K562 (cell line): ENCODE measurements around the gene RAI14. TPM values are rescaled to one million over a fixed set of nuclear protein-coding genes. Genes with fewer than 3 reads are reported as not detected.
A peak's percentile ranks its signal among the peaks of the same experiment; 100 is the strongest.

Source experiments
- ATAC-seq: fragments of 200-7000 bp; cut with Tn5 transposase; 3 replicates; pipeline ENCODE4 v1.9.1; 2020; ENCODE audit warnings: moderate library complexity
- BruUV-seq: library from RNA; stranded (reverse); fragments of 400-500 nt; replicated peaks from 2 replicates; lab custom pipeline; 2021; lab: Mats Ljungman, UMichigan
- CTCF ChIA-PET: fragments of 300-600 bp; formaldehyde crosslinking; extraction: SDS; loops from one replicate; lab custom pipeline; 2021; ENCODE audit warnings: low intra/inter-chr PET ratio; lab: Yijun Ruan, JAX
- POLR2A ChIA-PET: fragments of 300-600, 350-650 bp; sonication (Branson Sonifier 250); formaldehyde crosslinking; extraction: SDS; loops from one replicate; lab custom pipeline; 2021; ENCODE audit warnings: antibody characterized with exemption, inconsistent platforms; lab: Yijun Ruan, JAX
- DNase-seq, 4 experiments: peaks; one replicate each; pipeline versions ENCODE4 v3.0.0 to v3.0.0-alpha.2; 2011 to 2018; ENCODE audit warnings: low spot score in 3 of 4, mixed read lengths in 3 of 4; ENCODE audit errors: extremely low read depth in 1 of 4
- FAIRE-seq: peaks from 2 replicates; lab custom pipeline; 2011; peaks lifted over from hg19 to GRCh38; lab: Jason Lieb, UNC
- H2AFZ ChIP-seq: 2 replicates; pipeline ENCODE4 v1.6.0; 2011; ENCODE audit warnings: low read depth, low read length, control low read depth, inconsistent platforms
- H3K27ac ChIP-seq: fragments of 200-600 bp; 3 replicates; pipeline ENCODE4 v1.8.0; 2011; ENCODE audit warnings: low read depth, mild to moderate bottlenecking, control low read depth, inconsistent platforms, low read length, moderate library complexity, mixed read lengths; ENCODE audit errors: extremely low read depth
- H3K27me3 ChIP-seq, 2 experiments: fragments of 300-600 bp in 1 of 2; 2 replicates in 1 of 2; 3 replicates in 1 of 2; pipeline versions ENCODE4 v1.6.0 to v1.8.0; 2011; ENCODE audit warnings: inconsistent platforms in 2 of 2, low read length in 2 of 2, mild to moderate bottlenecking in 1 of 2, mixed read lengths in 1 of 2, moderate library complexity in 1 of 2; ENCODE audit not compliant: control insufficient read depth in 2 of 2, insufficient read depth in 2 of 2
- H3K36me3 ChIP-seq: fragments of 300-600 bp; 3 replicates; pipeline ENCODE4 v1.8.0; 2011; ENCODE audit warnings: mild to moderate bottlenecking, low read length, inconsistent platforms; ENCODE audit not compliant: control insufficient read depth, insufficient read depth
- H3K4me1 ChIP-seq, 2 experiments: fragments of 200-600 bp in 1 of 2; replicated peaks in 1 of 2; 2 replicates in 1 of 2; 3 replicates in 1 of 2; pipeline versions ENCODE4 v1.5.1 to v1.8.0; 2011; ENCODE audit warnings: inconsistent platforms in 2 of 2, low read length in 2 of 2, mild to moderate bottlenecking in 1 of 2, mixed read lengths in 1 of 2, moderate library complexity in 1 of 2; ENCODE audit not compliant: control insufficient read depth in 2 of 2, insufficient read depth in 2 of 2
- H3K4me2 ChIP-seq: 2 replicates; pipeline ENCODE4 v1.6.1; 2011; ENCODE audit warnings: low read length, control low read depth, inconsistent platforms, mixed read lengths; ENCODE audit not compliant: insufficient read depth
- H3K4me3 ChIP-seq: fragments of 200-600 bp; sonication (generic), shearing (Covaris generic); 2 replicates; pipeline ENCODE4 v1.5.1; 2016; ENCODE audit warnings: control low read depth, inconsistent platforms
- H3K79me2 ChIP-seq: fragments of 200-600 bp; 3 replicates; pipeline ENCODE4 v1.8.0; 2011; ENCODE audit warnings: low read length, inconsistent platforms; ENCODE audit not compliant: control insufficient read depth, insufficient read depth
- H3K9ac ChIP-seq, 2 experiments: 2 replicates each; pipeline versions ENCODE4 v1.6.0 to v1.6.1; 2011; ENCODE audit warnings: low read depth in 2 of 2, low read length in 2 of 2, control low read depth in 1 of 2, inconsistent platforms in 1 of 2, mild to moderate bottlenecking in 1 of 2, mixed read lengths in 1 of 2; ENCODE audit not compliant: insufficient read depth in 1 of 2
- H3K9me1 ChIP-seq: one replicate; pipeline ENCODE4 v1.6.0; 2011; ENCODE audit warnings: inconsistent platforms, mild to moderate bottlenecking, low read length, moderate library complexity; ENCODE audit not compliant: control insufficient read depth, insufficient read depth
- H3K9me3 ChIP-seq: replicated peaks from 2 replicates; pipeline ENCODE4 v1.5.1; 2011; ENCODE audit warnings: low read depth, low read length, inconsistent platforms; ENCODE audit not compliant: control insufficient read depth, insufficient read depth
- H4K20me1 ChIP-seq: replicated peaks from 2 replicates; pipeline ENCODE4 v1.6.1; 2011; ENCODE audit warnings: low read length, inconsistent platforms, mixed read lengths; ENCODE audit not compliant: control insufficient read depth, insufficient read depth
- RAD21 ChIP-seq, 2 experiments: fragments of 250-450 bp in 1 of 2; fragments of 450-650 bp in 1 of 2; sonication (Bioruptor Pico) in 1 of 2; formaldehyde crosslinking in 1 of 2; IDR thresholded peaks in 1 of 2; conservative IDR thresholded peaks in 1 of 2; 2 replicates each; pipeline versions ENCODE4 v1.4.0 to v1.8.0; 2020 to 2022; ENCODE audit warnings: mild to moderate bottlenecking in 2 of 2, moderate library complexity in 1 of 2
- RCOR1 ChIP-seq, 2 experiments: IDR thresholded peaks; 2 replicates each; pipeline ENCODE4 v1.6.1; 2012; ENCODE audit warnings: low read depth in 2 of 2, low read length in 2 of 2, borderline replicate concordance in 1 of 2, improper control_type of control experiment in 1 of 2
- WHSC1 ChIP-seq: IDR thresholded peaks from one replicate; pipeline ENCODE4 v1.6.1; 2012; ENCODE audit warnings: low read length, control low read depth, inconsistent platforms
- ZNF518B ChIP-seq: fragments of 250-450 bp; sonication (Bioruptor Pico); IDR thresholded peaks from 2 replicates; pipeline ENCODE4 v1.5.0; 2021; ENCODE audit warnings: mild to moderate bottlenecking, moderate library complexity
- WGBS: fragments of 100-300 bp; shearing (Covaris generic); methylation state at CpG from one replicate; pipeline ENCODE4 v1.1.6; 2016; ENCODE audit warnings: low coverage, mixed read lengths; ENCODE audit not compliant: insufficient coverage; ENCODE audit errors: missing lambda C conversion rate; 5-methylcytosine and 5-hydroxymethylcytosine counted together
- in situ Hi-C: fragments of 300-500 bp; cut with MboI; formaldehyde crosslinking; loops from 4 replicates; pipeline ENCODE4 v1.15.0; 2018; ENCODE audit warnings: inconsistent platforms, mixed read lengths
- intact Hi-C: fragments of 100-400 bp; cut with micrococcal nuclease; formaldehyde crosslinking; loops from 2 replicates; pipeline ENCODE4 v1.14.2; 2022
- polyA plus RNA-seq, 8 experiments: library from polyadenylated mRNA; depleted of rRNA in 4 of 8; stranded (reverse) in 5 of 8; unstranded in 3 of 8; fragments of >200 nt; fragmentation: Nextera tagmentation in 2 of 8; fragmentation: Illumina TruSeq in 1 of 8; extraction: Ambion mirVana in 2 of 8; extraction: Trizol in 1 of 8; gene quantifications; 2 replicates each; pipeline versions ENCODE4 v1.2.1 to v1.2.3, GENCODE V29; 2011 to 2014; ENCODE audit warnings: inconsistent platforms in 1 of 8, missing spikeins in 1 of 8
- total RNA-seq, 7 experiments: library from RNA; depleted of rRNA in 6 of 7; stranded (reverse); fragments of >200 nt in 6 of 7; fragmentation: Illumina TruSeq in 2 of 7; extraction: Trizol in 2 of 7; gene quantifications; 2 replicates each; pipeline versions ENCODE4 v1.2.1 to v1.2.3, GENCODE V29; 2011 to 2021; ENCODE audit warnings: low replicate concordance in 1 of 7

Gene RAI14
- total and polyA plus RNA-seq, 9 of the 15 experiments (the other 6 are each of a cell fraction or from before 2014, with no cell fraction given), result 11.3 to 82.5 (median 34.8) TPM

- no peaks in the 10 kb centered on the region for H3K27me3 ChIP-seq
- DNase-seq (no peak), FAIRE-seq (no peak), ATAC-seq (no peak)
- intact Hi-C loops, result loop anchor here (1.0 to 5.0 kb wide), 2 partner anchors 10 to 219 kb away; partner anchors contain the start of genes BRIX1 and RAD1
- no peaks in the 10 kb centered on the region for H4K20me1 ChIP-seq
- no TSS peak for BruUV-seq
- POLR2A ChIA-PET, result interaction anchor here (0.7 to 2.7 kb wide), 4 partner anchors 8 to 216 kb away, joined by 3 to 26 read pairs (median 10); partner anchors contain the start of genes BRIX1 and RAD1
- no peak overlapping the region for H3K4me3 ChIP-seq
- H3K27ac ChIP-seq, result peak overlapping the region; percentile 63
- peaks cover 24 to 57% of the 10 kb centered on the region in 2 experiments for H3K4me1 ChIP-seq
- no peaks in the 10 kb centered on the region for H3K9me3 ChIP-seq
- WGBS, result 49% methylated on average over 6 of the region's 6 CpGs
- H3K4me2 ChIP-seq, result peak overlapping the region; percentile 74
- CTCF ChIA-PET, result no interaction called here
- no peaks in the 10 kb centered on the region for H3K9me1 ChIP-seq
- peak overlapping the region; percentile 38 to 66; a peak in 3 of 4 replicates for H3K9ac ChIP-seq
- H3K36me3 ChIP-seq, result 0 out of 3 replicates have a peak, but pooled peaks cover 4% of the 10 kb centered on the region
- H2AFZ ChIP-seq, result peak overlapping the region; percentile 15; the same call in 1 of the 2 replicates
- peaks cover 29% of the 10 kb centered on the region; the same call in 2 of the 3 replicates for H3K79me2 ChIP-seq
- TF ChIP-seq WHSC1 (peak; percentile 59), ZNF518B (CRISPR knock-in tag) (no peak), RCOR1 (IDR thresholded peaks at IDR 0.05; ENCODE audit: borderline replicate concordance in 1 of 2, low read depth in 2 of 2, low read length in 2 of 2) (no peak), RAD21 (CRISPR knock-in tag; conservative IDR thresholded peaks at IDR 0.05 in 1 of 2, IDR thresholded peaks at IDR 0.05 in 1 of 2) (0 out of 4 replicates have a peak, but pooled peaks of 1 of the 2 experiments have one; percentile 5)
- in situ Hi-C loops, result no loop called here
Observed at GRCh38 chr5:34698754-34699153, 42.6 kb downstream of the RAI14 start.
